Activated CD4-positive, alpha-beta T cell treated with anti-CD3 and anti-CD28 coated beads, Interleukin-2, amount 50 U/mL, for 1 hour (primary cell): ENCODE data around the gene BATF3.
"Not testable (repeated sequence)": the region's sequence is repeated elsewhere in the genome, so short reads cannot be mapped to it uniquely, and the experiment has no call there.

Experiments
- DNase-seq: peaks from one replicate; pipeline ENCODE4 v3.0.0-alpha.2; 2020

BATF3 gene

DNA sequence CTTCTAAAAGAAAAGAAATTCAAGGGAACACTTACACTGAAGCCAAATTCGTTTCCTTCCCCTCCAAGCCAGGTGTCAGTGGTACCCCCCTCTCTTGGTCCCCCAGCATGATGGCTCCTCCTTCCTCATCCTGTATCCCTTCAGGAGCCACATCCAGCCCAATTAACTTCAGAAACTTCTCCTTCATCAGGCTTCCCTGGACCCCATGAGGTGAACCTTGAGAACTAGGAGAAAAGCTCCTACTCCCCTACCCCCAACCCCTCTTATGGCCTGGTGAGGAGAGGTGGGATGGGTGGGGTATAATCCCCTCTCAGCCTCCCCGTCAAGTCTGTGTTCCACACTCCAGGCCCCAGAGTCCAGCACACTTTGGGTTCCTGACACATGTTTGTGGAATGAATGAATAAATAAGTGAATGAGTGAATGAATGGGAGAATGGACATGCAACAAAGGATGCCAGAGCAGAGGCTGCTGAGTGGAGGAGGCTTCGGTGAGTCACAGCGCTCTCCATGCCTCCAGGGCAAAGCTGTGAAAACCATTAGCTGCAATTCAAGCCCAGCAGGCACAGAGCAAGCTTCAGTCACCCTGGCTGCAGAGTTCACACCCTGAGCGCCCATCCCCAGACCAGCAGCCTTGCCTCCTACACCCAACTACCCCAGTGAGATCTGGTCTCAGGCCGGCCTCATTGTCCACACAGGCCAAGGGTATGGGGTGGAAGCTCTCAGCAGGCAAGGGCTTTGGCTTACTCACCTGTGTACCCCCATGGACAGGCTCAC lies 43.8 kb downstream of the BATF3 start:
- no peak for DNase-seq

DNA sequence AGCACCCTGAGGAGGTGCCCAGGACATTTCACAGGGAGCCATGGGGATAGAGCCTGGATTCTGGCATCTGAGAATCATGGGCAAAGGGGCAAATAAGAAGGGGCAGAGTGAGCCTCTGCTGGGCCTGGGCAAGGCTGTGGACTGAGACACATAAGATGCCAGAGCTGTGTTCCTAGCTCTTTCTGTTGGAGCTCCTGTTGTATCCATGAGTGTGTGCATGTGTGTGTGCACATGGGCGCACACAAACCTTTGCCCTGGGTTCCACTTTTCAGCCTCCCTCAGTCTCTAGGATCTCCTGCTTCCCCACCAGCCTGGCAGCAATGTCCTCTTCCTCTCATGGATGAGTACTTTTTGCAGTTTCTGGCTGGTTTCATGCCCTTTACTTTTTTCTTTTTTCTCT lies 47.0 kb downstream of the BATF3 start:
- no peak for DNase-seq

DNA sequence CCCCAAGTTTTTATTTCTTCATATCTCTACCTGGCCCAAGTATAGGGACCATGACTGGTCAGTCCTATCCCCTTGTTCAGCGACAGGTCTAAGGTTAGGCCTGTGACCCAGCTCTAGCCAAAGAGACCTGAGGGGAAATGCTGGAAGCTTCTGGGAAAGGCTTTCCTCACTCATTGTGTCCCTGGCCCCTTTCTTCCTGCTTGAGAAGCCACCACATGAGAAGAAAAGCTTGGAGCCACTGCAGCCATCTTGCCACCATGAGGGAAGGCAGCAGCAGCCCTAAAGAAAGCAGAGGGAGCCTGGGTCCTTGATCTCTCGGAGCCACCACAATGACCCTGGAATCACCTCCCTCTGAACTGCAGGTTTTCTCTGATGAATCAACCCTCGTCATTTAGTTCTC lies 47.7 kb downstream of the BATF3 start:
- DNase-seq = no peak

DNA sequence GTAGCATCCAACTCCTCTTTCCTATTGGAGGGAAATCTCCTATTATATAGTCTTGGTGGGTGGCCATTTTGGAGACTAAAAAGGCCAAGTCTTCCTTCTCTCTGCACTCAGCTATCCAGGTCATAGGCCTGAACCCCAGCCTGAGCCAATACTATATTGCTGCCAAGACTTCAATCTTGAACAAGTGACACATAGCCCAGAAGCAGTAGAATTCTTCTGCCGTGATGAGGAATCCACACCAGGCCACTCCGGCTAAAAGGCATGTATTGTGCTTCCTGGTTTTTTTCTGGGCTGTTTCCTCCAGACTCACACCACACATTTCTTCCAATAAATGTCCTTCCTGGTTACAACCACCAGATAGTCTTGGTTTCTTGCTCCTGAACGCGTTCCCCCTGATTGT lies 48.1 kb downstream of the BATF3 start:
- DNase-seq = no peak

DNA sequence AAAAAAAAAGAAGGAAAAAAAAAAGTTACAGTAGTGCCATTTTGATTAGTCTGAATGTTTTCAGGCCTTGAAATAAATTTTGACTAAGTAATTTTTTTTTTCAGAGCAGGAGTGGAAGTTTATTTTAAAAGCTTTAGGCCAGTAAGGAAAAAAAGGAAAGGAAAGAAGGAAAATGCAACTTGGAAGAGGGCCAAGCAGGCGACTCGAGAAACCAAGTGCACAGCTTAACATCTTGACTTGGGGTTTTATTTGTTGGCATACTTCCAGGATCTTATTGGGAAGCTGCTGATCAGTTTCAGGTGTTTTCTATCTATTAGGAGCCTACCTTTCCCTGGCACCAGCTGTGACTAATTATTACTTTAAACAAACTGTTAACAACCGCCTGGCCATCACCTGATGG lies 49.4 kb downstream of the BATF3 start:
- DNase-seq = no peak

DNA sequence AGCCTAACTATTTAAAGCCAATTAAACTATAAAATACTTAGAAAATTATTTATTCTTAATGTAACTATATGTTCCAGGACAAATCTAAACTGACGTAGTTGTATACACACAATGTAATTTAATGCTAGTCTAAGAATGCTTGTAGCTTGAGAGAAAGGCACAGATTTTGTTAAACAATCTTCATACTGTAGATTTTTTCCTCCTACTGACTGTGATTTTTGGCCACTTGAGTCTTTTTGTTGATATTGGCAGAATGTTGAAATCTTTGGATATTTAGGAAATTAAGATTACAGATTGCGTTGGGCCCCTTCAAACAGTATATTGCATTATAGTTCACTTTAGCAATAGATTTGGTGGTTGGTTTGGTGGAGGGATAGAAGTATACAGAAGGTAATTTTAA lies 50.6 kb downstream of the BATF3 start:
- DNase-seq = no peak

DNA sequence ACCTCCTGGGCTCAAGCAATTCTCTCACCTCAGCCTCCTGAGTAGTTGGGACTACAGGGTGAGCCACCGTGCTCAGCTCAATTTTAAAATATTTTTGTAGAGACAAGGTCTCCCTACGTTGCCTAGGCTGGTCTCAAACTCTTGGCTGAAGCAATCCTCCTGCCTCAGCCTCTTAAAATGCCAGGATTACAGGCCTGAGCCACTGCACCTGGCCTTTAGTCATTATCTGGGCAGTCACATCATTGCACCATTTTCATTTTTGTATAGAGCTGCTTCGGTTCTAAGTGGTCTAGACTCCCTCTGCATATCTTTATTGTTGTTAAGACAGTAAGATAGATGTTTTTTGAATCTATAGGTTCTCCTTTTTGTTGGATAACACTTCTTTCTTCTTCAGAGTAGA lies 51.2 kb downstream of the BATF3 start:
- no peak for DNase-seq

DNA sequence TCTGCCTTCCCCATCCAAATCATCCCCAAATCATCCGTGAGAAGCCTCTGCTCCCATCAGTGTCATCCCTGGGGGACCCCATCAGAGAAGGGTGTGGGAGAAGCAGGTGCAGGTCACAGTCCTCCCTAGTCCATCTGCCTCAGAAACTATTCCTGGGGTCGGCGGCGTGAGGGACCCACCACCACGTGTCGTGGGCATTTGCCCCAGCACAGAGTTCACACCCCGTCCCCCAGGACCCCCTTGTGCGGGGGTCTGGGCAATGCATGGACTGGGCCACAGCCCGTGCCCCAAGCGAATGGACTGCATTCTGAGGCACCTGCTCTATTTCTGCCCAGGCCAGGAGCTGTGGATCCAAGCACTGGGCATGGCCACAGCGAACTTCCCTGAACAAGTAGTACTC lies 52.6 kb downstream of the BATF3 start:
- no peak for DNase-seq

DNA sequence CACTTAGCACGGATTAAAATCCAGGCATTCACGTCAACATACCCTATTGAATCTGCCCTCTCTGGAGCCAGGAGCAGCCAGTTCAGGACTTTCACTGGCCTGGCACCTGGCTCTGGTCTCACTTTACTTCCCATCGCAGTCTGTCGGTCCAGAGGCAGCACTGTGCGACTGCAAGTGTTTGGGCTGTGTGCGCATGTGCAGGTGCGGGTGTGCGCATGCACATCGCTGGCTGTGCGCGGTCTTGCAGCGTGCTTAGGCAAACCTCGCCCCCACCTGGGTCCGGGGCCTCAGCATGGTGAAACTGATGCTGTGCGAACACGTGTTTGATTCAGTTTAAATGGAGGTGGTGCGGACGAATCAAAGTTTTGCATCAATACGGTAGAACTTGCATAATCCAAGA lies 53.1 kb downstream of the BATF3 start:
- DNase-seq = no peak

DNA sequence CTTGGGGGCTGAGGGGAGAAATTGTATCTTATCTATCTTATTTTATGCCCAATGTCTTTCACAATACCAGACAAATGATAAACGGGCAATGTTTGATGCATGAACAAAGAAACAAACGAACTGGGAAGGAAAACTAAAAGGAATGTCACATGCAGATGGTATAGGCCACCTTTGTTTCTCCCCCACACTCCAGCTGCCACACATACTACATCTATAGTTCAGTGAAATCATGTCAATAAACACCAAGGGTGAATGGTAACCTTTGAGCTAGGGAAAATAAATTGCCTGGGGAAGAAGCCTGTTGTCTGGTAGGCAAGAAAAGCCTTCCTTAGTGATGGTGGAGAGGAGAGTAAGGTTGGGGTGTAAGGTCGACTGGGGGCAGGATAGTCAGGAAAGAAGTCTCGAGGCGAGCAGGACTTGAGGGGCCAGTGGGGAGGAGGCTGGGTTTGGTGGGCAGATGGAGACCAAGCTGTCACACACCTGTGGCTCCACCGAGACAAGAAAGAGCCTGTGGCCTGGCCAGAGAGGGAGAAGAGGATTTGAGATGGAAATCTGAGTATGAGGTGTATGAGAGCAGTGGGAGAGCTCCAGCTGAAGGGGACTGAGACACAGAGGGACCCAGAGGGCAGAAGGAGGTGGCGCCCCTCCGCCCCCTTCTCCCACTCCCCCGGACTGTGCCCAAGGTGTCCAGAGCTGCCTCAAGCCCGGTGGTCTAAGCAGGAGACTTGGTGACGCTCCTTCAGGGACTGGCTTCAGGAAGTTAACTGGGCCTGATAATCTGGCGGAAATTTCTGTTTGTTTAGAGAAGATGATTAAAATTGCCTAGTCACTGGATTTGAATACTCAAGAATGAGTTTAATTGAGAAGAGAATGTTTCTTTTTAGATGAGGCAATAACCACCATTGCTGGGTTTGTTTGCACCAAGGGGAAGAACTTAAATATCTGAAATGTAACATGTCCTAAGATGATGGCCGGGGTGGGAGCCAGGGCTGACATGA lies 53.8 kb downstream of the BATF3 start:
- DNase-seq = no peak

DNA sequence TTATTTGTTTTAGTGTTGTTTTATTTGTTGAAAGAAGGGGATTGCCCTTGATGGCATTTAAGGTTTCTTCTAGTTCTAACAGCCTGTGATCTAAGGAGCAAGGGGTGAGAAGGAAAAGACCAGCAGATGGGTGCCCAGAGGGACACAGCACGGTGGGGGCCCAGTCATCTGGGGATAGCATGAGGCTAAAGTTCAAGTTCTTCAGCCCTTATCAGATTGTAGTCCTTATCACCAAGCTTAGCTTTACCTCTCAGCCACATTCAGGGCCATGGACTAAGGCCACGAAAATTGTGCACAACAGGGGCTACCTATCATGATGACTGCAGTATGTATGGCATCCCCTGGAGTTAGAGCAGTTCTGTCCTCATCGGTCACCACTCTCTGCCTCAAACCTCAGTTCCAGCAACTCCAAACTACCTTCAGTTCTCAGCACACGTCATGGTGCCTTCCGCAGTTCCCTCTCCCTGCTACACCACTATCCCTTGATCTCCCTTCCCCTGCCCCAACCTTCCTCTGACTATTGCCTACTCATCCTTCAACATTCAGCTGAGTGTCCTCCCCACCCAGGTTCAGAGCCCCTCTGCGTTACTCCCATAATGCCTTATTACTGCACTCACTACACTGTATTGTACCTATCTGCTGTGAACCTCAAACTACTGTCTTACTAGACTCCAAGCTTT lies 54.6 kb downstream of the BATF3 start:
- DNase-seq = no peak

DNA sequence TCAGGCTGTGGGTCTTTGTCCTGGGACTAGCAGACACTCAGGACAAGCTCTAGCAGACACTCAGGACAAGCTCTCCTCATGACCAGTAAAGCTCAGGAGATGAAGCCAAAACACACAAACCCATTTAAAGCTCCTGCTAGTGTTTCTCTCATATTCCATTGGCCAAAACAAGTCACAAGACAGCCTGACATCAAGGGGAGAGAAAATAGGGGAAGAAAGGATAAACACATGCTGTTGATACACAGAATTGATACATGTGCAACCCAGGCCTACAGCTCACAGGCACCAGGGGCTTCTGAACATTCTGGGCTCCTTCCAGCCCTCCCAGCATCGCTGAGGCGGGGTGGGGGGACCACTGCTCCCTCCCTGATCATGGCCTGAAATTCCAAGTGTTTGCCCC lies 55.8 kb downstream of the BATF3 start:
- no peak for DNase-seq

DNA sequence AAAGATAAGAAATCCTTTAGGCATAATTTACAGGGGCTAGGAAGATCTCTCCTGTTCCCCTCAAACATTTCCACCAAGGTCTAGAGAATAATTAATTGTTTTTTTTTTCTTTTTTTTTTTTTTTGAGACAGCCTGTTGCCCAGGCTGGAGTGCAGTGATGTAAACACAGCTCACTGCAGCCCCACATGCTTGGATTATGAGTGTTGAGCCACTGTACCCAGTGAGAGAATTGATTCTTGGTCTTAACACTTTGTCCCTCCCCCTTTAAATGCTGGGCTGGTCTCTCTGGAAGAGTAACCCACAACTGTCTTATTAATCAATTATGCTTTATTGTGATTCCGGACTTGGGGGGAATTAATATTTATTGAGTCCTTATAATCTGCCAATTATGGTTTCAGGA lies 57.7 kb downstream of the BATF3 start:
- no peak for DNase-seq

DNA sequence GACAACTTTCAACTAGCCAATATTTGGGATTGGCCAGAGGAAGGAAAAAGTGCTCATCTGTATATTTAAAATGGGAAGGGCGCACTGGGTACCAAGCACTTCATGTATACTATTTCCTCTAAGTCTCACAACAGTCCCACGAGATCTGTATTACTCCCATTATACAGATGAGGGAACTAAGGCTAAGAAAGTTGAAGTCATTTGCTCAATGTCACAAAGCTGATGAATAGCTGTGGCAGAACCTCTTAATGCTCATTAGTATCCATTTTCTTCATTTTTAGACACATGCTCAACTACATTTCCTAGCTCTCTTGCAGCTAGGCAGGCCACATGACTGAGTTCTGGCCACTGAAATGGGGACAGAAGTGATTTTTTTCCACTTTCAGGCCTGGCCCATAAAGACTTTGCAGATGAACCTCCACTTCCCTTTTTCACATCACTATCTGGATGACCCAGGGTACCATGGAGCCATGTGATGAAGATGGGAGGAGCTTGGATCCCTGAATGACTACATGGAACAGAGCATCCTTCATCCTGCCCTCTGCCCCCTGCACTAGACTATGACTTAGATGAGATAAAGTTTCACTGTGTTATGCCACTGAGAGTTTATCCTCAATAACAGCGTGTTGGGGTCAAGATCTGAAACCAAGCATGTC lies 59.3 kb downstream of the BATF3 start:
- no peak for DNase-seq

DNA sequence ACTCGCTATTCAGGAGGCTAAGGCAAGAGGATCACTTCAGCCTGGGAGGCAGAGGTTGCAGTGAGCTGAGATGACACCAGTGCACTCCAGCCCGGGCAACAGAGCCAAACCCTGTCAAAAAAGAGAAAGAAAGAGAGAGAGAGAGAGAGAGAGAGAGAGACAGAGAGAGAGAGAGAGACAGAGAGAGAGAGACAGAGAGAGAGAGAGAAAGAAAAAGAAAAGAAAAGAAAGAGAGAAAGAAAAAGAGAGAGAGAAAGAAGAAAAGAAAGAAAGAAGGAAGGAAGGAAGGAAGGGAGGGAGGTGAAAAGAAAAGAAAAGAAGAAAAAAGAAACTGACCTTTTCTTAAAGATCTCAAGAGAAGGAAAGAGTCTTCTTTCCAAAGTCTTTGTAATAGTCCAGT lies 60.1 kb downstream of the BATF3 start:
- not testable (repeated sequence) for DNase-seq

DNA sequence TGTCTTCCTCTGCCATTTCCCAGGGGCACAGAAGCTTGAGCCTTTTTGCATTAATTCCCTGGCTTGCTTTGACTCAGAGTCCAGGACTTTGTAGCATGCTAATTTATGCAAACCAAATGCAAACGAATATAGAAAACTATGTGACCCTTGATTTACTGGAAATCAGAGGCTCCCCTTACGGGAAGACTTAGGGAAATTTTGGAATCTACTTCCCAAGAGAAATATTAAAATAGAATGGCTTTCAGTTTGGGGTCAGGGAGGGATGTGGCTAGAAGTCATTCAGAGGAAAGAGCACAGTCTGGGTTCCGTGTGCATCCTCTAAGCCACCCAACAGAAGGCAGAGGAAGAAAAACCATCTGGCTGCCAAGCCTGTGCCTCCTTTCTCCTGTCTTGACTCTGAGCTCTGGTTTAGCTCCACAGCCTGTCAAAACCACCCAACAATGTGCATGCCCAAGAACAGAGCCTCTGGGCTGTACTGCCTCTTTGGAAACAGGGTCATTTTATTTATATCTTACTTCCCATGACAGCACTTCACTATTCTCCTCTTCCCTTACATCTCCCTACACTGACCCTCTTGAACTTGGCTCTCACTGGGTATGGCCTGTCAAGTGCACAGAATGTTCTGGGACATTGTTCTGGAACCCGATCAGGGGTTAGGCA lies 61.0 kb downstream of the BATF3 start:
- DNase-seq = no peak

DNA sequence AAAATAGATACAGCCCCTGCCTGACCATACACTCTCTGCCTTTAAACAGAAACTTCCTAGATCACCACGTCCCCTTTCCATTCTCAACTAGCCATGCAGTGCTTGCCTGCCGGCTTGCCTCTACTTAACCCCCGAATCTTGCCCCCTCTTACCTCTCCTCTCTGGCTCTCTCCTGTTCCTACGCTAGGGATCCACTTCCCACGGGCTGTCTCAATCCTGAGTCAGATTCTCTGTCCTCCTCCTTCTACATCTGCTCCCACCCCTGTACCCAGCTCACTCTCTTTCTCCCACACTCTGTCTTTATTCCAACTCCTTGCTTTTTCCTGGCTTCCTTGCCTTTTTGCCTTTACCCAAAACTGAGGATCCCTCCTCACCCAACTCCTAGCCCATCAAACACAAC lies 61.7 kb downstream of the BATF3 start:
- DNase-seq = no peak
